ENCODE data around the gene APBA1.

The APBA1 gene

DNA sequence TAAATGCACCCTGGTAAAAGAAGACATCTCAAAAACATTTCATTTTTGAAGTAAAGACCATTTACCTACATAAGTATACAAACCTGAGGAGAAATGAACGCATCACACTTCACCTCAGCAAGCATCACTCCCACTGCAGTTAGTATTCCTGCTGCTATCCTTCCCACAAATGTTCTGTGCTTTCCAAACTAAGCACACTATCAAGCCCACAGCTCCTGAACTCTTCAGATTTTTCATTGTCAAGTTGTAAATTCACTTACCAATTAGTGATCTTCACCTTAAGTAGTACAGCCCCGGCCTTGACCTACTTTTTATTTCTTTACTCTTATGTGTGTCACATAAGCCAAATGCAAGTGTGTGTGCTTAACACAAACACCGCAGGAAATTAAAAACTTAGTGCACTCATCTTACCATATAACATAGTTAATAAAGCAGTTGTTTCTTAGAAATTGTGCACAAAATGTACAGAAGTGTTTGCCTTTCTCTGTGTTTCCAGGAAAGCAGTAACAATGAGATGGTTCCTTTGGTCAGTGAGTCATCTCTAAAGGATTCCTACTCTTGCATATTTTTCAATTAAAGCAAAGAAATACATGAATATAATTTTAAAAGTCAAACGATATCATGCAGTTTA lies 169.4 kb downstream of the APBA1 start:
- no peaks in the 10 kb centered on the region for H3K36me3 ChIP-seq (ENCODE audit: insufficient read depth, low read depth, low read length)
- no peak overlapping the region for H3K4me3 ChIP-seq (ENCODE audit: low read length)
- H3K9ac ChIP-seq (ENCODE audit: low read depth, low read length) = no peak overlapping the region
- H3K27me3 ChIP-seq (ENCODE audit: insufficient read depth, low read length) = no peaks in the 10 kb centered on the region
- H3K27ac ChIP-seq (ENCODE audit: low read length) = no peak overlapping the region
- no peaks in the 10 kb centered on the region for H3K9me3 ChIP-seq (ENCODE audit: insufficient read depth, low read depth, low read length)
- H3K4me1 ChIP-seq (ENCODE audit: insufficient read depth, low read length) = peaks cover 6% of the 10 kb centered on the region; the same call in 1 of the 2 replicates

DNA sequence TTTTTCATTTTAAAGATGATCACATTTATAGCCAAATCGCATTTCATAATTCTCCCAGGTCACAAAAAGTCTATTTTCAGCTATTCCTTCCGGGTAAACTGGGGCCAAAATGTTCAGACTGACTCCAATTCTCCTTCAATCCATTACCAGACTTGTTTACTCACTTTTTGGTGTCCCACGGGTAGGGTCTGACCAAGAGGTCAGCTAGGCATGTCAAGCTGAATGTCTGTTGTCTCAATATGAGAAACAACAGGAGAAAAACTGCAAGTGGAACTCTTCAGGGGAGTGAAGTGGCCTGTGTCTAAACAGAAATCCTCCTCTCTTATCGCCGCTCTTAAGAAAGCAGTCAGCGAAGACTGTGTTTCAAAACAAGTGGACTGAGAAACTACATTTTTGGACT lies 171.3 kb downstream of the APBA1 start:
- no peak overlapping the region for H3K27ac ChIP-seq (ENCODE audit: low read length)
- H3K9me3 ChIP-seq (ENCODE audit: insufficient read depth, low read depth, low read length) = no peaks in the 10 kb centered on the region
- peaks cover 6% of the 10 kb centered on the region; the same call in 1 of the 2 replicates for H3K4me1 ChIP-seq (ENCODE audit: insufficient read depth, low read length)
- no peaks in the 10 kb centered on the region for H3K27me3 ChIP-seq (ENCODE audit: insufficient read depth, low read length)
- H3K4me3 ChIP-seq (ENCODE audit: low read length) = no peak overlapping the region
- no peak overlapping the region for H3K9ac ChIP-seq (ENCODE audit: low read depth, low read length)
- H3K36me3 ChIP-seq (ENCODE audit: insufficient read depth, low read depth, low read length) = no peaks in the 10 kb centered on the region

DNA sequence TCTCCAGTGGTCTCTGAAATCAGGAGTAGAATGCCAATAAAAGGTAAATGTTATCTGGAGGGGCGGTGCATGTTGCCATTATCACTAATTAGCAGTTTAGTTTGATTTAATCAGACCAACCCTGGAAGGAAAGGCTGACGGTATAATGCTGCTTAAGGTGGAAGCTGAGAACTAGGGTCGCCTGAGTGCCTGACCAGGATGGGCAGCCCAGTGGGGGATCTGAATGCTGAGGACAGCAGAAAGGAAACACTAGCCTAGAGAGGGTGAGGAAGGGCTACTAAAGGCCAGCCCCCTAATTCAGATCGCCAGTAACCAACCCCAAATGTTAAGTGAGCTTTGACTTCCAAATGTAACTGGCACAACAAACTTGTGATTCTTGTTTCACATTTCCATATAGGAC lies 172.2 kb downstream of the APBA1 start:
- Histone ChIP-seq H3K36me3 (ENCODE audit: insufficient read depth, low read depth, low read length) (no peaks in the 10 kb centered on the region), H3K4me3 (ENCODE audit: low read length) (no peak overlapping the region), H3K9ac (ENCODE audit: low read depth, low read length) (no peak overlapping the region), H3K9me3 (ENCODE audit: insufficient read depth, low read depth, low read length) (no peaks in the 10 kb centered on the region), H3K4me1 (ENCODE audit: insufficient read depth, low read length) (peaks cover 6% of the 10 kb centered on the region; the same call in 1 of the 2 replicates), H3K27ac (ENCODE audit: low read length) (no peak overlapping the region), H3K27me3 (ENCODE audit: insufficient read depth, low read length) (no peaks in the 10 kb centered on the region)

DNA sequence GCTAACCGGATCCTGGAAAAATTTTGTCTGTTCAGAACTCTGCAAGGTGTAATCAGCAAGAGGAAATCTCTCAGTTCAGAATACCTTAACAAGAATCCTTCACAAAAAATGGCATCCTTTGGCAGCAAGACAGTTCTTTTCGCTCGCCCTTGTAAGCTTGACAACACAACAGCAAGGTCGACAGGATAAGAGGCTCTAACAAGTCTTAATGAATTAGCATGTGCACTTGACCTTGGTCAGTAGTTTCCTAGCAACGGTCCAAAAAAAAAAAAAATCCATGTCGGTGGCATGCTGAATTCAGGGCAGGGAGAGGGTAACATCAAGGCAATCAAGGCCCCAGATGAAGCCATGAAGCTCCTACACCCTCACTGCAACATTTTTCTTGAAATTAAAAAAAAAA lies 172.8 kb downstream of the APBA1 start:
- no peak overlapping the region for H3K9ac ChIP-seq (ENCODE audit: low read depth, low read length)
- H3K4me3 ChIP-seq (ENCODE audit: low read length) = no peak overlapping the region
- peaks cover 6% of the 10 kb centered on the region; the same call in 1 of the 2 replicates for H3K4me1 ChIP-seq (ENCODE audit: insufficient read depth, low read length)
- no peaks in the 10 kb centered on the region for H3K27me3 ChIP-seq (ENCODE audit: insufficient read depth, low read length)
- no peaks in the 10 kb centered on the region for H3K9me3 ChIP-seq (ENCODE audit: insufficient read depth, low read depth, low read length)
- H3K36me3 ChIP-seq (ENCODE audit: insufficient read depth, low read depth, low read length) = no peaks in the 10 kb centered on the region
- no peak overlapping the region for H3K27ac ChIP-seq (ENCODE audit: low read length)

DNA sequence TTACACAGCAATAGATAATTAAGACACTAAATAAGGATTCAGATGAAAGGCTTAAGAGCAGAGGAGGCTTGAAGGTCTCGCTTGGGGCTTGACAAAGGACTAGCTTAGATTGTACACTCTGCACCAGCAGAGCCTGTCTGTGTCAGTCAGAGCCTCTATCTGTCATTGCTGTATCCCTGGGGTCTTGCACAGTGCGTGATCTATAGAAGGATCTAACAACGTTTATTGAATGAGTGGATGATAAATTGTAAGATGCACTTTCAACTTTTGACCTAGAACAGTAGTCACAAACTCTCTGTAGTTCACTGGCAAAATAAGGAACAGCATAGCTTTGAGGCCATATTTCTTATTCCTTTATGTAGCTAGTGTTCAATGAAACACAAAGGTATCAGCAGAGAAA lies 173.7 kb downstream of the APBA1 start:
- Histone ChIP-seq H3K27ac (ENCODE audit: low read length) (no peak overlapping the region), H3K4me3 (ENCODE audit: low read length) (no peak overlapping the region), H3K27me3 (ENCODE audit: insufficient read depth, low read length) (no peaks in the 10 kb centered on the region), H3K4me1 (ENCODE audit: insufficient read depth, low read length) (peaks cover 6% of the 10 kb centered on the region; the same call in 1 of the 2 replicates), H3K9me3 (ENCODE audit: insufficient read depth, low read depth, low read length) (no peaks in the 10 kb centered on the region), H3K36me3 (ENCODE audit: insufficient read depth, low read depth, low read length) (no peaks in the 10 kb centered on the region), H3K9ac (ENCODE audit: low read depth, low read length) (no peak overlapping the region)

DNA sequence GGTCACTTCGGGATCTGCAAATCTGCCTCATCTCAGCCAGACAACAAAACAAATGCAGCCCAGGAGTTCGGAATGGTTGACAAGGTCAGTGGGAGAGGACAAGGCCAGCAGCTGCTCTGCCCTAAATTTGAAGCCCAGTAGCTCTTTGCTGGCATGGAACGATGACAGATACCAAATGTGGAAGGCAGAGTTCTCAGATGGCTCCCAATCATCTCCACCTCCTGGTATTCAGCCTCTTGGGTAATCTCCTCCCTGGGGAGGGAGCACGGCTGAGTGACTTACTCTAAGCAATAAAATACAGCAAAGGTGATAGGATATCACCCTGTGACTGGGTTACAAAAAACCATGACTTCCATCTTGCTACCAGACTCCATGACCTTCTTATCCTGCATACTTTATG lies 174.4 kb downstream of the APBA1 start:
- Histone ChIP-seq H3K27me3 (ENCODE audit: insufficient read depth, low read length) (no peaks in the 10 kb centered on the region), H3K27ac (ENCODE audit: low read length) (no peak overlapping the region), H3K9ac (ENCODE audit: low read depth, low read length) (no peak overlapping the region), H3K36me3 (ENCODE audit: insufficient read depth, low read depth, low read length) (no peaks in the 10 kb centered on the region), H3K4me1 (ENCODE audit: insufficient read depth, low read length) (peaks cover 6% of the 10 kb centered on the region; the same call in 1 of the 2 replicates), H3K9me3 (ENCODE audit: insufficient read depth, low read depth, low read length) (no peaks in the 10 kb centered on the region), H3K4me3 (ENCODE audit: low read length) (no peak overlapping the region)

DNA sequence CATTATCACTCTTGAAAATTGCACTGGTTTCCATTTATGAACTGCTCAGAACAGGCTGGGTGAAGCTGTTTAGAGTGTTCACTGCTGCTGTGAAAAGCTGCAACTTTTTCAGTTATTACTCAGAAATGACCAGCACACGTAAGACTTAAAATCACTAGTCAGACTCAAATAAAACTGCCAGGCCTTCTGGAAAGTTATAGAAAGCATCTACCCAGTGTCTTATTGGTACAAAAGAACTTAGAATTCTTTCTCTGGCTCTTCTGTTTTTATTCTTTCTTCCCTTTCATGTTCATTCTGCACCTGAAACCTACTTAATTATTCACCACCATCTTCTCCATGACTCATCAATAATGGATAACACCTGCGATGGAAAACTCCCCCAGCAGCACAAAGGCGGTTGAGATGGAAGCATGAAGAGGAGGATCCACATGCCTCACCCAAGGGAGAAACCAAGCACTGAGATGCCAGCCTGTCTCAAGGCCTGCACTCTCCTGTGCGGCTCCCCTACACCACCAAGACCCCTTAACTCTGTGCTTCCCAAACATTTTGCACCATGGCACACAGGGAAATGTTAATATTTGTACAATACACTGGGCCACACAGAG lies 175.2 kb downstream of the APBA1 start:
- Histone ChIP-seq H3K27me3 (ENCODE audit: insufficient read depth, low read length) (no peaks in the 10 kb centered on the region), H3K9me3 (ENCODE audit: insufficient read depth, low read depth, low read length) (no peaks in the 10 kb centered on the region), H3K27ac (ENCODE audit: low read length) (no peak overlapping the region), H3K4me1 (ENCODE audit: insufficient read depth, low read length) (peaks cover 6% of the 10 kb centered on the region; the same call in 1 of the 2 replicates), H3K9ac (ENCODE audit: low read depth, low read length) (no peak overlapping the region), H3K36me3 (ENCODE audit: insufficient read depth, low read depth, low read length) (no peaks in the 10 kb centered on the region), H3K4me3 (ENCODE audit: low read length) (no peak overlapping the region)

DNA sequence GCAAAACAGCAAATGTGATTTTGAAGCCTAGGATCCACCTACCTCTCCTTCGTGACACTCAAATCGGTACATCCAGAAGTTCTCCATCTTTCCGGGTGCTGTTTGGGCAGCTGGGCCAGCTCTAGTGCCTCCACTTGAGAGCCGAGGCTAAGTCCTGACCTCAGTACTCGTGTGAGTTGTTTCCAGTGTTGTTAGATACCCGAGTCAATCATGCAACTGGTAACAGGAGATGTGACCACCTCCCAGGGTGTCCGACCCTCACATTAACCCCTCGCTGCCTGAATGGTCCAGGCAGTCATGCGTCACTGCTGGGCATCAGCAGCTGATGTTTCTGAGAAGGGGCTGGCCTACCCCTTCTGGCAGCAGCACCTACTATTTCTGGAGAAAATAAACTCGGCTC lies 176.9 kb downstream of the APBA1 start:
- no peaks in the 10 kb centered on the region for H3K9me3 ChIP-seq (ENCODE audit: insufficient read depth, low read depth, low read length)
- peaks cover 6% of the 10 kb centered on the region; the same call in 1 of the 2 replicates for H3K4me1 ChIP-seq (ENCODE audit: insufficient read depth, low read length)
- no peak overlapping the region for H3K27ac ChIP-seq (ENCODE audit: low read length)
- no peaks in the 10 kb centered on the region for H3K27me3 ChIP-seq (ENCODE audit: insufficient read depth, low read length)
- no peaks in the 10 kb centered on the region for H3K36me3 ChIP-seq (ENCODE audit: insufficient read depth, low read depth, low read length)
- H3K4me3 ChIP-seq (ENCODE audit: low read length) = no peak overlapping the region
- no peak overlapping the region for H3K9ac ChIP-seq (ENCODE audit: low read depth, low read length)

DNA sequence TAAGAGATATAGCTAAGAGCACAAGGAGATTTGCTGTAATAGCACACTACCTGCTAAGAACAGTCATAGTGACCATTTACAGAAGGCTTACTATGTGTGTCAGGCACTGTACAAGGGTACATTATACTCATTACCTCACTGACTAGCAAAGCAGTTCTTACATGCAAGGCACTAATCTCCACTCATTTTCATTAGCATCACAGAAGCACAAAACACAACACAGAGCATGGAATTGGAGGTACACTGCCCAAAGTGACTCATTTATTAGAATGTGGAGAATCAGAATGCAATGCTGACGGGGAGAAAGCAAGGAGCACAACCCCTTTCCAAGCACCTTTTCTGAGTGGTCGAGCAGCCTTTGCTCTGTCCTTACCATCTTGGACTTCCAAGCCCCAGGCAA lies 177.4 kb downstream of the APBA1 start:
- Histone ChIP-seq H3K27me3 (ENCODE audit: insufficient read depth, low read length) (no peaks in the 10 kb centered on the region), H3K9me3 (ENCODE audit: insufficient read depth, low read depth, low read length) (no peaks in the 10 kb centered on the region), H3K36me3 (ENCODE audit: insufficient read depth, low read depth, low read length) (no peaks in the 10 kb centered on the region), H3K27ac (ENCODE audit: low read length) (no peak overlapping the region), H3K4me1 (ENCODE audit: insufficient read depth, low read length) (peaks cover 6% of the 10 kb centered on the region; the same call in 1 of the 2 replicates), H3K4me3 (ENCODE audit: low read length) (no peak overlapping the region), H3K9ac (ENCODE audit: low read depth, low read length) (no peak overlapping the region)

DNA sequence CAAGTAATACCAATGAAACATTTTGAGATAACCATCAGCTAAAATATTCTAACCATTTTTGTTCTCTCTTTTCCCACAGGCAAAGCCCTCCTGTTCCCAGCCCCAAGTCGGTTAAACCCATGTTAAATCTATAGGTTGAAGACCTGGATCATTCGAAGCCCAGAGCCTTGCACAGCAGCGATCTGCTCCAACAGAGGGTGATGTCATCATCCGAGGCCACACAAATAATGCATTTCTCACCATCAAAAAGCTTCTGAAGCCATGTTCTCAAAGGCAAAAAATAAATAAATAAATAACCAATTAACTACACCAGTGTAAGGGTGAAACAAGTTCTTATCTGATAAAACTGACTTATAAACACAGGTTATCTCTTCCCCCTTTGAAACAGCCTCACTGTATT lies 178.0 kb downstream of the APBA1 start:
- H3K4me1 ChIP-seq (ENCODE audit: insufficient read depth, low read length) = peaks cover 1% of the 10 kb centered on the region; the same call in 1 of the 2 replicates
- no peaks in the 10 kb centered on the region for H3K9me3 ChIP-seq (ENCODE audit: insufficient read depth, low read depth, low read length)
- H3K4me3 ChIP-seq (ENCODE audit: low read length) = no peak overlapping the region
- H3K9ac ChIP-seq (ENCODE audit: low read depth, low read length) = no peak overlapping the region
- H3K27me3 ChIP-seq (ENCODE audit: insufficient read depth, low read length) = no peaks in the 10 kb centered on the region
- no peak overlapping the region for H3K27ac ChIP-seq (ENCODE audit: low read length)
- no peaks in the 10 kb centered on the region for H3K36me3 ChIP-seq (ENCODE audit: insufficient read depth, low read depth, low read length)

DNA sequence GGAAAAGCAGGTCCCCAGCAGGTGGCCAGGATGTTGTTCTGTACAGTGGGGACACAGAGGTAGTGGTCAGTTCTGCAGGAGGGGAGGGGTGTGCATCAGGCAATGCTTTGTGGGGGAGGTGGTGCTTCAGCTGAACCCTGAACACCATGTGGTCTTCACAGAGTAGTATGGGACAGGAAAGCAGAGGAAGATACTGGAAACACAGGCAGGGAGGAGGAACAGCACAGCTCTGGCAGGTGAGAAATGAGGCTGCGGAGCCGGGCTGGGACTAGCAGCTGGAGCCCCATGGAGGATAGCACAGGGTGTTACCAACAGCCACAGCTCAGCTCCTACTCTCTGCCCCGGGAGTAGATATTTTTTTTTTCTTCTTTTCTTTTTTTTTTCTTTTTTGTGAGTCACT lies 185.7 kb downstream of the APBA1 start:
- H3K4me1 ChIP-seq (ENCODE audit: insufficient read depth, low read length) = no peaks in the 10 kb centered on the region
- no peaks in the 10 kb centered on the region for H3K36me3 ChIP-seq (ENCODE audit: insufficient read depth, low read depth, low read length)
- H3K27ac ChIP-seq (ENCODE audit: low read length) = no peak overlapping the region
- H3K4me3 ChIP-seq (ENCODE audit: low read length) = no peak overlapping the region
- H3K9me3 ChIP-seq (ENCODE audit: insufficient read depth, low read depth, low read length) = no peaks in the 10 kb centered on the region
- H3K27me3 ChIP-seq (ENCODE audit: insufficient read depth, low read length) = no peaks in the 10 kb centered on the region
- no peak overlapping the region for H3K9ac ChIP-seq (ENCODE audit: low read depth, low read length)

DNA sequence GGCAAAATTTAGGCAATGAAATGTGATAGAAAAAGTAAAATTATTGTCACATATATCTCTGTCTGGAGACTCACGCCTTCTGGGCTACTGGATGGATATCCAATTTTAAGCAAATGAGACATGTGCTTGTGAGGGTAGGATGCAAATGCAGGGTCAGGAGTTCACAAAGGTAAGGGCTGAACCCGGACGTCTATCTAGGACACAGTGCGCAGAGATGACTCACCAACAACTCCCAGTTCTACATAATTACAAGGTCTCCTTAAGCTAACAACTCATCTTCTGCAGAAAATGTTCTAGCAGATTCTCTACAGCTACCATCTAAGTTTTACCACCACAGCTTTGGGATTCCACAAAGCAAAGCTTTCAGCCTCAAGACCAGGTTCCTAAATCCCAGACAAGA lies 186.7 kb downstream of the APBA1 start:
- Histone ChIP-seq H3K9me3 (ENCODE audit: insufficient read depth, low read depth, low read length) (no peaks in the 10 kb centered on the region), H3K4me1 (ENCODE audit: insufficient read depth, low read length) (no peaks in the 10 kb centered on the region), H3K9ac (ENCODE audit: low read depth, low read length) (no peak overlapping the region), H3K27ac (ENCODE audit: low read length) (no peak overlapping the region), H3K36me3 (ENCODE audit: insufficient read depth, low read depth, low read length) (no peaks in the 10 kb centered on the region), H3K4me3 (ENCODE audit: low read length) (no peak overlapping the region), H3K27me3 (ENCODE audit: insufficient read depth, low read length) (no peaks in the 10 kb centered on the region)
